ENCODE measurements around the gene DARS1.

Gene DARS1

GRCh38 chr2:136024185-136024584 is 38.8 kb upstream of the DARS1 start:
- FAIRE-seq (no peak), DNase-seq (ENCODE audit: insufficient read length) (no peak)
- TF ChIP-seq POLR2A (IDR thresholded peaks at IDR 0.05; ENCODE audit: low read depth, low read length) (no peak), POLR2AphosphoS5 (IDR thresholded peaks at IDR 0.05; ENCODE audit: low read depth, low read length) (no peak), TAF1 (IDR thresholded peaks at IDR 0.05; ENCODE audit: borderline replicate concordance, low read depth, low read length) (no peak)

- DNase-seq (ENCODE audit: insufficient read length): no peak
- FAIRE-seq: no peak
- TF ChIP-seq POLR2A (IDR thresholded peaks at IDR 0.05; ENCODE audit: low read depth, low read length): no peak
- TF ChIP-seq POLR2AphosphoS5 (IDR thresholded peaks at IDR 0.05; ENCODE audit: low read depth, low read length): no peak
- no peak for TF ChIP-seq TAF1 (IDR thresholded peaks at IDR 0.05; ENCODE audit: borderline replicate concordance, low read depth, low read length)
Observed at GRCh38 chr2:136023416-136023815, 38.0 kb upstream of the DARS1 start.

GRCh38 chr2:136022396-136023146 is 37.1 kb upstream of the DARS1 start:
- no peak for TF ChIP-seq TAF1 (IDR thresholded peaks at IDR 0.05; ENCODE audit: borderline replicate concordance, low read depth, low read length)
- no peak for TF ChIP-seq POLR2A (IDR thresholded peaks at IDR 0.05; ENCODE audit: low read depth, low read length)
- no peak for TF ChIP-seq POLR2AphosphoS5 (IDR thresholded peaks at IDR 0.05; ENCODE audit: low read depth, low read length)
- FAIRE-seq (no peak), DNase-seq (ENCODE audit: insufficient read length) (no peak)

- TF ChIP-seq POLR2AphosphoS5 (IDR thresholded peaks at IDR 0.05; ENCODE audit: low read depth, low read length) (no peak), TAF1 (IDR thresholded peaks at IDR 0.05; ENCODE audit: borderline replicate concordance, low read depth, low read length) (no peak), POLR2A (IDR thresholded peaks at IDR 0.05; ENCODE audit: low read depth, low read length) (no peak)
- no peak for DNase-seq (ENCODE audit: insufficient read length)
- no peak for FAIRE-seq
Observed at GRCh38 chr2:136021976-136022375, 36.5 kb upstream of the DARS1 start.

GRCh38 chr2:136021406-136021805 is 36.0 kb upstream of the DARS1 start:
- FAIRE-seq (no peak), DNase-seq (ENCODE audit: insufficient read length) (no peak)
- no peak for TF ChIP-seq POLR2AphosphoS5 (IDR thresholded peaks at IDR 0.05; ENCODE audit: low read depth, low read length)
- no peak for TF ChIP-seq TAF1 (IDR thresholded peaks at IDR 0.05; ENCODE audit: borderline replicate concordance, low read depth, low read length)
- TF ChIP-seq POLR2A (IDR thresholded peaks at IDR 0.05; ENCODE audit: low read depth, low read length): no peak

GRCh38 chr2:136020831-136021230 is 35.4 kb upstream of the DARS1 start:
- FAIRE-seq (peak; percentile 24), DNase-seq (ENCODE audit: insufficient read length) (no peak)
- TF ChIP-seq TAF1 (IDR thresholded peaks at IDR 0.05; ENCODE audit: borderline replicate concordance, low read depth, low read length): no peak
- TF ChIP-seq POLR2A (IDR thresholded peaks at IDR 0.05; ENCODE audit: low read depth, low read length): no peak
- TF ChIP-seq POLR2AphosphoS5 (IDR thresholded peaks at IDR 0.05; ENCODE audit: low read depth, low read length): no peak

GRCh38 chr2:136019825-136020224 is 34.4 kb upstream of the DARS1 start:
- FAIRE-seq (no peak), DNase-seq (ENCODE audit: insufficient read length) (no peak)
- TF ChIP-seq POLR2A (IDR thresholded peaks at IDR 0.05; ENCODE audit: low read depth, low read length): no peak
- no peak for TF ChIP-seq TAF1 (IDR thresholded peaks at IDR 0.05; ENCODE audit: borderline replicate concordance, low read depth, low read length)
- no peak for TF ChIP-seq POLR2AphosphoS5 (IDR thresholded peaks at IDR 0.05; ENCODE audit: low read depth, low read length)

- FAIRE-seq: peak; percentile 91
- no peak for DNase-seq (ENCODE audit: insufficient read length)
- no peak for TF ChIP-seq POLR2A (IDR thresholded peaks at IDR 0.05; ENCODE audit: low read depth, low read length)
- TF ChIP-seq POLR2AphosphoS5 (IDR thresholded peaks at IDR 0.05; ENCODE audit: low read depth, low read length): no peak
- no peak for TF ChIP-seq TAF1 (IDR thresholded peaks at IDR 0.05; ENCODE audit: borderline replicate concordance, low read depth, low read length)
Observed at GRCh38 chr2:136019306-136019705, 33.9 kb upstream of the DARS1 start.

- FAIRE-seq (no peak), DNase-seq (ENCODE audit: insufficient read length) (no peak)
- TF ChIP-seq POLR2AphosphoS5 (IDR thresholded peaks at IDR 0.05; ENCODE audit: low read depth, low read length): no peak
- TF ChIP-seq TAF1 (IDR thresholded peaks at IDR 0.05; ENCODE audit: borderline replicate concordance, low read depth, low read length): no peak
- TF ChIP-seq POLR2A (IDR thresholded peaks at IDR 0.05; ENCODE audit: low read depth, low read length): no peak
Observed at GRCh38 chr2:136017786-136018185, 32.4 kb upstream of the DARS1 start.

- DNase-seq (ENCODE audit: insufficient read length) (no peak), FAIRE-seq (no peak)
- no peak for TF ChIP-seq POLR2A (IDR thresholded peaks at IDR 0.05; ENCODE audit: low read depth, low read length)
- TF ChIP-seq POLR2AphosphoS5 (IDR thresholded peaks at IDR 0.05; ENCODE audit: low read depth, low read length): no peak
- TF ChIP-seq TAF1 (IDR thresholded peaks at IDR 0.05; ENCODE audit: borderline replicate concordance, low read depth, low read length): no peak
Observed at GRCh38 chr2:136016836-136017235, 31.4 kb upstream of the DARS1 start.

- no peak for FAIRE-seq
- DNase-seq (ENCODE audit: insufficient read length): no peak
- TF ChIP-seq TAF1 (IDR thresholded peaks at IDR 0.05; ENCODE audit: borderline replicate concordance, low read depth, low read length) (no peak), POLR2A (IDR thresholded peaks at IDR 0.05; ENCODE audit: low read depth, low read length) (no peak), POLR2AphosphoS5 (IDR thresholded peaks at IDR 0.05; ENCODE audit: low read depth, low read length) (no peak)
Observed at GRCh38 chr2:136016427-136016826, 31.0 kb upstream of the DARS1 start.

GRCh38 chr2:136015699-136016098 is 30.3 kb upstream of the DARS1 start:
- DNase-seq (ENCODE audit: insufficient read length) (no peak), FAIRE-seq (peak; percentile 42)
- no peak for TF ChIP-seq POLR2A (IDR thresholded peaks at IDR 0.05; ENCODE audit: low read depth, low read length)
- TF ChIP-seq POLR2AphosphoS5 (IDR thresholded peaks at IDR 0.05; ENCODE audit: low read depth, low read length): no peak
- no peak for TF ChIP-seq TAF1 (IDR thresholded peaks at IDR 0.05; ENCODE audit: borderline replicate concordance, low read depth, low read length)
